HEK293 (cell line): ENCODE data around the gene RBCK1.
A peak's percentile ranks its signal among the peaks of the same experiment; 100 is the strongest.

Experiments used
- FEZF1 ChIP-seq: fragments of 450-650 bp; formaldehyde crosslinking; IDR thresholded peaks from 2 replicates; pipeline ENCODE4 v1.5.1; 2016; ENCODE audit warnings: missing biosample characterization, missing genetic modification characterization
- INSM2 ChIP-seq: fragments of 450-650 bp; formaldehyde crosslinking; IDR thresholded peaks from 2 replicates; pipeline ENCODE4 v1.5.1; 2016; ENCODE audit warnings: missing biosample characterization, missing genetic modification characterization
- MYNN ChIP-seq: fragments of 450-650 bp; formaldehyde crosslinking; IDR thresholded peaks from 2 replicates; pipeline ENCODE4 v1.5.1; 2016; ENCODE audit warnings: missing biosample characterization, missing genetic modification characterization, borderline replicate concordance
- PATZ1 ChIP-seq: fragments of 450-650 bp; formaldehyde crosslinking; IDR thresholded peaks from 2 replicates; pipeline ENCODE4 v1.5.1; 2016; ENCODE audit warnings: missing biosample characterization, missing genetic modification characterization
- PRDM1 ChIP-seq: fragments of 450-650 bp; formaldehyde crosslinking; IDR thresholded peaks from 2 replicates; pipeline ENCODE4; 2016; ENCODE audit warnings: missing biosample characterization, missing genetic modification characterization
- ZBTB17 ChIP-seq: fragments of 450-650 bp; formaldehyde crosslinking; IDR thresholded peaks from 2 replicates; pipeline ENCODE4 v1.5.1; 2016; ENCODE audit warnings: missing biosample characterization, missing genetic modification characterization
- ZBTB48 ChIP-seq: fragments of 450-650 bp; formaldehyde crosslinking; IDR thresholded peaks from 2 replicates; pipeline ENCODE4 v1.5.1; 2016; ENCODE audit warnings: missing biosample characterization, missing genetic modification characterization
- ZNF10 ChIP-seq: fragments of 450-650 bp; formaldehyde crosslinking; IDR thresholded peaks from 2 replicates; pipeline ENCODE4 v1.5.1; 2017; ENCODE audit warnings: missing biosample characterization, missing genetic modification characterization
- ZNF121 ChIP-seq: fragments of 450-650 bp; formaldehyde crosslinking; IDR thresholded peaks from 2 replicates; pipeline ENCODE4 v1.5.1; 2016; ENCODE audit warnings: missing biosample characterization, missing genetic modification characterization
- ZNF138 ChIP-seq: fragments of 450-650 bp; formaldehyde crosslinking; IDR thresholded peaks from 2 replicates; pipeline ENCODE4 v1.5.1; 2016; ENCODE audit warnings: missing biosample characterization, missing genetic modification characterization, borderline replicate concordance
- ZNF169 ChIP-seq: fragments of 450-650 bp; formaldehyde crosslinking; IDR thresholded peaks from 2 replicates; pipeline ENCODE4 v1.5.1; 2016; ENCODE audit warnings: missing biosample characterization, missing genetic modification characterization
- ZNF184 ChIP-seq: fragments of 450-650 bp; IDR thresholded peaks from 2 replicates; pipeline ENCODE4 v1.5.1; 2018; ENCODE audit warnings: missing biosample characterization, mild to moderate bottlenecking, missing genetic modification characterization
- ZNF19 ChIP-seq: fragments of 450-650 bp; formaldehyde crosslinking; IDR thresholded peaks from 2 replicates; pipeline ENCODE4; 2016; ENCODE audit warnings: missing biosample characterization, missing genetic modification characterization, low read depth
- ZNF221 ChIP-seq: fragments of 450-650 bp; formaldehyde crosslinking; IDR thresholded peaks from 2 replicates; pipeline ENCODE4 v1.5.1; 2017; ENCODE audit warnings: missing biosample characterization, missing genetic modification characterization, borderline replicate concordance
- ZNF26 ChIP-seq: fragments of 450-650 bp; formaldehyde crosslinking; IDR thresholded peaks from 2 replicates; pipeline ENCODE4 v1.5.1; 2016; ENCODE audit warnings: missing biosample characterization, missing genetic modification characterization
- ZNF350 ChIP-seq: fragments of 450-650 bp; formaldehyde crosslinking; IDR thresholded peaks from 2 replicates; pipeline ENCODE4 v1.5.0; 2017; ENCODE audit warnings: missing biosample characterization, mild to moderate bottlenecking, missing genetic modification characterization
- ZNF398 ChIP-seq: fragments of 450-650 bp; formaldehyde crosslinking; IDR thresholded peaks from 2 replicates; pipeline ENCODE4 v1.5.1; 2017; ENCODE audit warnings: missing biosample characterization, missing genetic modification characterization
- ZNF510 ChIP-seq: fragments of 450-650 bp; formaldehyde crosslinking; IDR thresholded peaks from 2 replicates; pipeline ENCODE4 v1.5.1; 2018; ENCODE audit warnings: mild to moderate bottlenecking, missing genetic modification characterization, missing biosample characterization; ENCODE audit not compliant: insufficient replicate concordance
- ZNF513 ChIP-seq: fragments of 450-650 bp; IDR thresholded peaks from 2 replicates; pipeline ENCODE4 v1.5.1; 2018; ENCODE audit warnings: missing biosample characterization, missing genetic modification characterization
- ZNF518A ChIP-seq: fragments of 450-650 bp; formaldehyde crosslinking; conservative IDR thresholded peaks from 2 replicates; pipeline ENCODE4 v1.5.1; 2016; ENCODE audit warnings: low read depth, missing biosample characterization, missing genetic modification characterization
- ZNF596 ChIP-seq: fragments of 450-650 bp; IDR thresholded peaks from 2 replicates; pipeline ENCODE4 v1.5.0; 2018; ENCODE audit warnings: missing biosample characterization, mild to moderate bottlenecking, missing genetic modification characterization, moderate library complexity
- ZNF704 ChIP-seq: fragments of 450-650 bp; formaldehyde crosslinking; IDR thresholded peaks from 2 replicates; pipeline ENCODE4 v1.5.1; 2016; ENCODE audit warnings: missing biosample characterization, missing genetic modification characterization
- ZNF768 ChIP-seq: fragments of 450-650 bp; formaldehyde crosslinking; IDR thresholded peaks from 2 replicates; pipeline ENCODE4 v1.5.1; 2018; ENCODE audit warnings: missing biosample characterization, mild to moderate bottlenecking, missing genetic modification characterization
- ZNF791 ChIP-seq: fragments of 450-650 bp; formaldehyde crosslinking; IDR thresholded peaks from 2 replicates; pipeline ENCODE4 v1.5.1; 2016; ENCODE audit warnings: missing biosample characterization, missing genetic modification characterization

The RBCK1 gene

GRCh38 chr20:373171-373890 is 34.8 kb upstream of the RBCK1 start (continued):
- TF ChIP-seq ZNF518A (no peak), ZNF398 (0 out of 2 replicates have a peak, but pooled peaks have one; percentile 14), ZNF10 (tag by site-specific recombination) (no peak), ZNF169 (tag by site-specific recombination) (no peak), ZNF19 (tag by site-specific recombination) (no peak), INSM2 (tag by site-specific recombination) (no peak), ZNF510 (tag by site-specific recombination) (no peak), ZNF513 (tag by site-specific recombination) (no peak), MYNN (no peak), FEZF1 (tag by site-specific recombination) (no peak), ZNF221 (tag by site-specific recombination) (no peak), PATZ1 (tag by site-specific recombination) (no peak), ZNF121 (tag by site-specific recombination) (no peak), PRDM1 (tag by site-specific recombination) (no peak), ZBTB17 (tag by site-specific recombination) (peak; percentile 74), ZBTB48 (peak; percentile 33; the same call in 1 of the 2 replicates), ZNF791 (no peak), ZNF704 (tag by site-specific recombination) (no peak), ZNF184 (tag by site-specific recombination) (0 out of 2 replicates have a peak, but pooled peaks have one; percentile 28), ZNF138 (tag by site-specific recombination) (no peak), ZNF596 (tag by site-specific recombination) (no peak), ZNF768 (no peak), ZNF26 (no peak), ZNF350 (tag by site-specific recombination) (no peak)
